GM12892 (cell line): ENCODE results near the gene MBD3L2B.
"Not testable (repeated sequence)": the region's sequence is repeated elsewhere in the genome, so short reads cannot be mapped to it uniquely, and the experiment has no call there.

Source experiments
- POLR2AphosphoS5 ChIP-seq: IDR thresholded peaks from 2 replicates; pipeline ENCODE4 v1.6.1; 2011; ENCODE audit warnings: low read depth, low read length, control low read depth
- TAF1 ChIP-seq: IDR thresholded peaks from 2 replicates; pipeline ENCODE4 v1.6.1; 2011; ENCODE audit warnings: low read depth, mild to moderate bottlenecking, control low read depth, low read length, borderline replicate concordance

DNA sequence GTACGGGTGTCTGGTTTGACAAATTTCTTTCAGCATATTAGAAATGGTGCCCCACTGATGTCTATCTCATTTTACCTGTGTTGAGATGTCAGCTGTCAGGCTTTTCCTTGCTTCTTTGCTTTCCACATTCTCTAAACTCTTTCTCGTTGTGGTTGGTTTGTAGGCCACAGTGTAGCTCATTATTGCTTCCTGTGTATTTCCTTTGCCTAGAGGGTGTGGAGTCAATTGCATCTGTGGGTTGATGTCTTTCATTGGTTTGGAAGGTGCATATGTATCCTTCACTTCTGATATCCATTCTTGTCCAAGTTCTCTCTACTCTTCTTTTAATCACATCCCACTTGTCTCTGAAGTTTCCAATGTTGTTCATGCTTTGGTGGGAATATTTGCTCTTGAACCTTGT is 20.3 kb upstream of the MBD3L2B start:
- not testable (repeated sequence) for TF ChIP-seq POLR2AphosphoS5, TAF1
